ENCODE measurements around the gene INSIG1.

GRCh38 chr7:155289949-155290501, 7.7 kb upstream of the INSIG1 start:
- TF ChIP-seq CTCF (IDR thresholded peaks at IDR 0.05) (no peak), POLR2A (IDR thresholded peaks at IDR 0.05) (no peak)

Measured in esophagus squamous epithelium (tissue), 4 donors.